HL-60/S4 treated with retinoic acid at 250 ng/mL for 4 days and 3 days (cell line): ENCODE results near the gene HOXA11.

Experiments used
- in situ Hi-C: fragments of 300-500 bp; cut with MboI; formaldehyde crosslinking; loops from 2 replicates; pipeline ENCODE4 v1.7.0; 2022; ENCODE audit warnings: low sequenced_read_pairs

The HOXA11 gene

GRCh38 chr7:27208998-27209397, 24.0 kb upstream of the HOXA11 start:
- in situ Hi-C loops, result loop anchor here (25.0 kb wide), 2 partner anchors 353 to 578 kb away; no protein-coding TSS in a partner anchor

GRCh38 chr7:27207348-27207985, 22.4 kb upstream of the HOXA11 start:
- in situ Hi-C loops, result loop anchor here (25.0 kb wide), 2 partner anchors 355 to 580 kb away; no protein-coding TSS in a partner anchor

- in situ Hi-C loops, result loop anchor here (25.0 kb wide), 2 partner anchors 357 to 582 kb away; no protein-coding TSS in a partner anchor
These were observed 20.6 kb upstream of the HOXA11 start for GRCh38 chr7:27205325-27206280.

DNA sequence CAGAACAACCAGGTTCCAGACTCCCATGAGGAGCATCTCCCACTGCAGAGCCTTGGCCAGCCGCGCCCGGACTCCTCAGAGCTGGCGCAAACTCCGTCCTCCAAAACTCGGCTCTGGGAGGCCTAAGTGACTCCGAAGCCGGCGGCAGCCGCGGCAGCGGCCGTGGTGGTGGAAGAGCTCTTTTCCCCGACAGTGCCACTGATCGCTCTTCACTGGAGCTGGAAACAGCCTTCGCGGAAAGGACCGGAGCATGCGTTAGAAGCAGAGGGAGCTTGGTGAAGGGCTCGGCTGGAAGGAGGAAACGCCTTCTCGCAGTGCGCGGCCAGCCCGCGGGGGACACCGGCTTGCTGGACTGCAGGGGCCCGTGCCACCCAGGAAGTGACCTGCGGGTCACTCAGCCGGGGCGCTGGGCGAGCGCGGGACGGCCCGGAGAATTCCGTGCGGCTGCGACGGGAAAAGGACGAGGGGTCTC, 19.9 kb upstream of the HOXA11 start:
- in situ Hi-C loops, result loop anchor here (25.0 kb wide), 2 partner anchors 357 to 582 kb away; no protein-coding TSS in a partner anchor

- in situ Hi-C loops, result loop anchor here (25.0 kb wide), 2 partner anchors 358 to 583 kb away; no protein-coding TSS in a partner anchor
These were observed 19.0 kb upstream of the HOXA11 start for GRCh38 chr7:27203964-27204594.

DNA sequence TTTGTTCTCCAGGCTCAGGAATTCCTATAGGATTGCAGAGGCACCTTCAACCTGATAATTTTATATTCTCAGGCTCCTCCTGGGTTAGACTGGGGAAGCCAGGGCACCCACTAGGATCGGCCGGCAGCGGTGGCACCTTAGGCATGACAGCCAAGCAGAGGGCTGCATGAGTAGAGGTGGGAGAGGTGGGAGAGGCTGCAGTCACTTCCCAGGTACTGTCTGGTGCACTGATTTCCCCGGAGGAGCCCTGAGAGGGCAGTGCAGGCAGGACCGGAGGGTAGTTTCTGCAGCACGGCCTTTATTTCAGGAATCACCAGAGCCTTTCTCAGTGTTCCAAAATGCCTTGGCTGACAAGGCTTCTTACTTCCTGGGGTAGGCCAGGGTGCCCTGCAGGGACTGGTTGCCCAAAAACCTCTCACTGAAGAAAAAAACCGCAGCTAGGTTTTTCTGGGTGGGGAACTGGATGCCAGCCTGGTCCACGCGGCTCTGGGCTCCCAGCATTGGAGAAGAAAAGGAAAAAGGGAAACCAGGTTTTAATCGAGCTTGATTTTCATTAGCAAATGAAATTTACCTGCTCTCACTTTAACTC, 18.4 kb upstream of the HOXA11 start:
- in situ Hi-C loops, result loop anchor here (25.0 kb wide), 2 partner anchors 359 to 584 kb away; no protein-coding TSS in a partner anchor

GRCh38 chr7:27202862-27203134, 17.8 kb upstream of the HOXA11 start:
- in situ Hi-C loops, result loop anchor here (25.0 kb wide), 2 partner anchors 360 to 585 kb away; no protein-coding TSS in a partner anchor

DNA sequence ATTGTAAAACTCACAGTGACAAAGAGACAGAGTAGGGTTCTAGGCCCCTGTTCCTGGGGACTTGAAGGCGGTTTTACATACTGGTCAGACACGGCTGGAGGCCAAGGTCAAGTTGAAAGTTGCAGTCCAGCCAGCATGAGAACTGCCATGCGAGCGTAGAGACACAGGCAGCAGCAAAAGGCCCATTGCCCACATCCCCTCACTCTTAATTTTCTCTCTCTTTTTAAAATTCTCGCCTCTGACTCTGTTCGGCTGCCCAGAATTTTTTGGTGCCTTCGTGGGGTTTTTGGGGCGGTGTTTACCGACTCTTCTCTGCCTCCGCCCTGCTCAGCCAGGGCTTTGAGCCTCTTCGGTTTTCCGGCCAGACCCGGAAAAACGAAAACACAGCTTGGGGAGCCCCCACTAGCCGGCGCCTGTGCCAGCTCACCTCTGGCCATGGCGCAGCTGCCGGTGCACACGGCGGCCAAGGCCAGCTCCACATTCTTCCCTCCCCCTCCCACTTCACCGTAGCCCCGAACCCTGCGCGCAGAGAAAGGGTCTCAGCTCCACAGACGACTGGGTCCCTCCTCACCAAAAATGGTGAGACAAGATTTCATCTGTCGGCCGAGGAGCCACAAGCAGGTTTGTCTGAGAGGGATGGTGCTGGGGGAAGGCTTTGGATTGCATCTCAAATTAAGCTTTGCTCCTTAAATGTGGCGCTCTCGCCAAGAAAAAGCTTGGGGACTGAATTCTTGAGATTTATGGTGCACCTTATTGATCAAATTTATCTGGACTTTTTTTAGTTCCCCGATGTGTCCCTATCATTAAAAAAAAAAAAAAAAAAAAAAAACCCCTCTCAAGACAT, 17.2 kb upstream of the HOXA11 start:
- in situ Hi-C loops, result loop anchor here (25.0 kb wide), 2 partner anchors 360 to 585 kb away; no protein-coding TSS in a partner anchor

DNA sequence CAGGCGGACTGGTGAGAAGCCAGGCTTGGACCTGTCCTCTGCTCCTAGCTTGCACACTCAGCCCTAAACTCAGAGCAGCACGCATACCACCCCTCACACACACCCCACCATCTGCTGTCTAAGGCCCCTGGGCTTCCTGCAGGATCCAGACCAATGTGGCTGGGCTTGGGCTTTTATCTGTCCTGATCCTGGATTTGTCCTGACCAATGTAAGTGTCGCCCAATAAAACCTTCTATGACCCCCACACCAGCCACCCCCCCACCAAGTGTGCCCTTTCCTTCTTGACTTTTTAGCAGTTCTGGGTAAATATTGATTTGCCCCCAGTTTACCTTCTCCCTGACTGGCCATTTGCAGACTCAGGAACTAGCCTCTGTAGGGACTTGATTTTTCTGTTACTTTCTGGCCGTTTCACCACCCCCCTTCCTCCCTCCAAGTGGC, 16.6 kb upstream of the HOXA11 start:
- in situ Hi-C loops, result loop anchor here (25.0 kb wide), 2 partner anchors 361 to 586 kb away; no protein-coding TSS in a partner anchor

DNA sequence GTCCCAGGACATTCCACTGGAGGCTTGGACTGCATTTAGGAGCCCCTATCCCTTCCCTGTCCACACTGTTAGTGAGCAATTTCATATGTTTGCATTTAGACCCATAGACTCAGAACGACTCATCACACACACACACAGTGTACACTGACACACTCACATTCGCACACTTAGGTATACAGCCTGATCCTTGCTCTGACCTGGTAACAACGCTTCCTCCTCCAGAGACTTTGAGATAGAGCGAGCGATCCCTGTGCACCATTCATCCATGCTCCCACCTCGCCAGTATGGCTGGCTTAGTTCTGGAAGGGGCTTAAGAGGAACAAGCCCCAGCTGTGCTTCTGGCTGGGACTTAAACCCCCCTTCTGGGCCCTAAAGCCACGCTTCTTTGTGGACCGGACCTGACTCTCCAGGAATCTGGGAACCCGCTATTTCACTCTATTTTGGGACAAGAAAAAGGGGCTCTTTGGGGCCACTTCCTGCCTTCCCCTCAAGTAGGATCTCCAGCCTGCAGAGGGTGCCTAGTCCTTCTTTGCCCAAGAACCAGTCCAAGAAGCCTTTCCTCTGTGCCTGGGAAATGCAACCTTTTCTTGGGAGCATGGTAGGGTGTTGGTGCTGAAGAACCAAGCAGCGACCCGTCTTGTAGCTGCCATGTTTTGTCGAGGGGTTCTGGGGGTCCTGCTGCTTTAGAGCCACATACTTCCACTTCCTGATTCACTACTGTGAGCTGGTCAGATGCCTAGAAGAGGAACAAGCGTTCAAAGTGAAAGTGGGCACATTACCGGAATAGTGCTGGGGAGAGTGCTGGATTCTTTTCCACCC, 15.9 kb upstream of the HOXA11 start:
- in situ Hi-C loops, result loop anchor here (25.0 kb wide), 2 partner anchors 361 to 586 kb away; no protein-coding TSS in a partner anchor

DNA sequence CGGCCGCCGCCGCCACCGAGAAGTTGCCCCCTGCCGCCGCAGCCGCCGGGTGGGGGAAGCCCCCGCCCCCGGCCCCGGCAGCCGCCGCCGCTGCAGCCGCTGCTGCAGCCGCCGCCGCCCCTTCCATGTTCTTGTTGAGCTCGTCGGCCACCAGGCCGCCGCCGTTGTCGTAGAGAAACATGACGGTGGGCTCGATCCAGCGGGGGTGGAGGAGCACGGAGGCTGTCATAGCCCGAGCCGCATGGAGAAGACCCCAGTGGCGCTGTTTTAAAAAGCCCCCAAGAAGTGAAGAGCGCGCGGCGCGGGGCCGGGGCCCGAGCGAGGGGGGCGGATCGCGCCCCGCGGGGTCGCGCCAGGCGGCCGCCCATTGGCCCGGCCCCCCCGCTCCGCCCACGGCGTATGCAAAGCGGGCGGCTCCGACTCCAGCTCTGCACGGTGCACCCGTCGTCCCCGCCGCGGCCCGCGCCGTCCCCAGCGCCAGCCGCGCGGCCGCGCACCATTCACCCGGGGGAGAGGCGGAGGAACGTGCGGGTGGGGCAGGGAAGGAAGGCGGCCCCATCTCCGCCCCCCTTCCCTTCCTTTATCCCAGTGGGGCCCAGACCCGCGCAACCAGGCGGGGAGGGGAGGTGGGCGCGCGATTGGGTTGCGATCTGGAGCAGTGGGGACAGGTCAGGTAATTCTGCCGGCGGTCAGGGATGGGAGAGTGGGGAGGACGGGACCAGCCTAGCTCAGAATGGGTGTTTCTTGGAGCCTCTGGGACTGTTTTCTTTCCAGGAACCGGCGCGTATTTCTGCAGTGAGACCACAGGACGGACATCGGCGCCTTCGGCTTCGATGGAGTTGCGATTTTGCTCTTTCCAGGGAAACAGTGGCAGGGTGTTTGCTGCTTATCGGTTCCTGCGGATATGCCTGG, 15.1 kb upstream of the HOXA11 start, which contains the start of gene HOXA13:
HOXA13 (minus strand) TSS at position 243 of the 912 bp plus-strand sequence; CDS start at position 229, 14 bp downstream.
- in situ Hi-C loops, result loop anchor here (25.0 kb wide), 3 partner anchors 362 to 1313 kb away; no protein-coding TSS in a partner anchor

GRCh38 chr7:27198871-27199801, 14.1 kb upstream of the HOXA11 start:
- in situ Hi-C loops, result loop anchor here (25.0 kb wide), 1 partner anchor 1312 kb away; no protein-coding TSS in a partner anchor

GRCh38 chr7:27198138-27198841, 13.3 kb upstream of the HOXA11 start:
- in situ Hi-C loops, result loop anchor here (25.0 kb wide), 1 partner anchor 1311 kb away; no protein-coding TSS in a partner anchor

GRCh38 chr7:27197137-27198042, 12.4 kb upstream of the HOXA11 start:
- in situ Hi-C loops, result loop anchor here (25.0 kb wide), 1 partner anchor 1310 kb away; no protein-coding TSS in a partner anchor
